Endothelial cell of umbilical vein (primary cell): ENCODE measurements around the gene BTBD18. TPM values are rescaled to one million over a fixed set of nuclear protein-coding genes. Genes with fewer than 3 reads are reported as not detected.

Source experiments
- BruUV-seq: library from RNA; stranded (reverse); fragments of 400-500 nt; replicated peaks from 2 replicates; lab custom pipeline; 2021; lab: Mats Ljungman, UMichigan
- CTCF ChIA-PET: fragments of 300-600, 350-600 bp; sonication (Branson Sonifier 250); formaldehyde crosslinking; loops from one replicate; lab custom pipeline; 2021; ENCODE audit warnings: antibody characterized with exemption, inconsistent platforms; lab: Charles Lee
- POLR2A ChIA-PET: fragments of 300-600, 350-600 bp; sonication (Branson Sonifier 250); formaldehyde crosslinking; loops from one replicate; lab custom pipeline; 2021; ENCODE audit warnings: antibody characterized with exemption, inconsistent platforms; lab: Charles Lee
- DNase-seq: peaks from one replicate; pipeline ENCODE4 v3.0.0-alpha.2; 2011; ENCODE audit warnings: low read depth, low spot score
- FAIRE-seq: peaks from 2 replicates; lab custom pipeline; 2011; peaks lifted over from hg19 to GRCh38; lab: Jason Lieb, UNC
- H2AFZ ChIP-seq: 2 replicates; pipeline ENCODE4 v1.6.0; 2012; ENCODE audit warnings: low read depth, low read length, control low read depth, inconsistent platforms
- H3K27ac ChIP-seq: 2 replicates; pipeline ENCODE4 v1.5.1; 2011; ENCODE audit warnings: low read depth, mild to moderate bottlenecking, control low read depth, low read length, moderate library complexity; ENCODE audit not compliant: insufficient read depth
- H3K27me3 ChIP-seq, 2 experiments: 2 replicates each; pipeline versions ENCODE4 v1.6.0 to v1.6.1; 2011; ENCODE audit warnings: low read length in 2 of 2, mixed read lengths in 1 of 2; ENCODE audit not compliant: control insufficient read depth in 2 of 2, insufficient read depth in 2 of 2
- H3K36me3 ChIP-seq, 2 experiments: 2 replicates in 1 of 2; 3 replicates in 1 of 2; pipeline ENCODE4 v1.5.1; 2011; ENCODE audit warnings: low read length in 2 of 2, mild to moderate bottlenecking in 1 of 2, moderate library complexity in 1 of 2; ENCODE audit not compliant: control insufficient read depth in 2 of 2, insufficient read depth in 2 of 2; ENCODE audit errors: extremely low read depth in 1 of 2
- H3K4me1 ChIP-seq: 3 replicates; pipeline ENCODE4 v1.5.1; 2011; ENCODE audit warnings: mild to moderate bottlenecking, low read length; ENCODE audit not compliant: control insufficient read depth, insufficient read depth; ENCODE audit errors: extremely low read depth
- H3K4me2 ChIP-seq: 2 replicates; pipeline ENCODE4 v1.6.1; 2011; ENCODE audit warnings: low read length, control low read depth, mixed read lengths; ENCODE audit not compliant: insufficient read depth
- H3K4me3 ChIP-seq, 3 experiments: fragments of 200-600 bp in 1 of 3; sonication (generic), shearing (Covaris generic) in 1 of 3; replicated peaks in 1 of 3; 2 replicates each; pipeline ENCODE4 v1.5.1; 2011 to 2016; ENCODE audit warnings: control low read depth in 3 of 3, low read length in 3 of 3, mild to moderate bottlenecking in 2 of 3, inconsistent platforms in 1 of 3, low read depth in 1 of 3, moderate library complexity in 1 of 3; ENCODE audit not compliant: insufficient read depth in 1 of 3
- H3K79me2 ChIP-seq: 2 replicates; pipeline ENCODE4 v1.6.0; 2012; ENCODE audit warnings: low read length, inconsistent platforms; ENCODE audit not compliant: control insufficient read depth, insufficient read depth
- H3K9ac ChIP-seq: replicated peaks from 2 replicates; pipeline ENCODE3; 2011; ENCODE audit warnings: low read length, control low read depth; ENCODE audit not compliant: insufficient read depth; ENCODE audit errors: extremely low read depth
- H3K9me1 ChIP-seq: replicated peaks from 3 replicates; pipeline ENCODE4 v1.6.0; 2011; ENCODE audit warnings: mild to moderate bottlenecking, low read length; ENCODE audit not compliant: control insufficient read depth, insufficient read depth; ENCODE audit errors: extremely low read depth
- H3K9me3 ChIP-seq: replicated peaks from 2 replicates; pipeline ENCODE4 v1.5.1; 2012; ENCODE audit warnings: low read length, inconsistent platforms; ENCODE audit not compliant: control insufficient read depth, insufficient read depth
- H4K20me1 ChIP-seq: replicated peaks from 2 replicates; pipeline ENCODE3; 2011; ENCODE audit warnings: mild to moderate bottlenecking, low read length; ENCODE audit not compliant: control insufficient read depth, insufficient read depth; ENCODE audit errors: extremely low read depth
- GATA2 ChIP-seq: IDR thresholded peaks from 2 replicates; pipeline ENCODE4 v1.7.0; 2011; ENCODE audit warnings: low read depth, mild to moderate bottlenecking, moderate library complexity, mixed read lengths, low read length; ENCODE audit not compliant: insufficient read length, insufficient read depth
- JUN ChIP-seq: IDR thresholded peaks from 2 replicates; pipeline ENCODE4 v1.6.1; 2011; ENCODE audit warnings: borderline replicate concordance, low read depth; ENCODE audit not compliant: insufficient read length, insufficient read depth
- POLR2AphosphoS5 ChIP-seq: IDR thresholded peaks from 2 replicates; pipeline ENCODE4 v1.6.1; 2012; ENCODE audit warnings: low read depth, mild to moderate bottlenecking, control low read depth, low read length, moderate library complexity; ENCODE audit not compliant: insufficient read depth
- dilution Hi-C: fragments of 300-500 bp; cut with MboI; formaldehyde crosslinking; loops from one replicate; pipeline ENCODE4 v1.15.0; 2019; ENCODE audit warnings: low sequenced_read_pairs; ENCODE audit not compliant: extremely low pct_ligation_motif_present
- intact Hi-C: fragments of 100-400 bp; cut with micrococcal nuclease; formaldehyde crosslinking; loops from one replicate; pipeline ENCODE4 v1.10.0; 2022
- polyA plus RNA-seq, 4 experiments: library from polyadenylated mRNA; depleted of rRNA in 3 of 4; stranded (reverse) in 3 of 4; unstranded in 1 of 4; fragments of >200 nt; gene quantifications; 2 replicates each; pipeline versions ENCODE4 v1.2.1 to v1.2.3, GENCODE V29; 2011 to 2012; ENCODE audit warnings: missing spikeins in 1 of 4
- total RNA-seq: library from RNA; stranded (reverse); gene quantifications from 2 replicates; pipeline ENCODE4 v1.2.3, GENCODE V29; 2021
- TF ChIP-seq, protein P1 (sequence below): IDR thresholded peaks from 2 replicates; pipeline ENCODE4 v1.6.1; 2011; ENCODE audit not compliant: insufficient read depth, insufficient read length

Gene BTBD18
- total and polyA plus RNA-seq, 2 donors (not counting 3 experiments of a cell fraction or from before 2014, with no cell fraction given), result not detected

- ChIA-PET POLR2A (interaction anchor here (1.2 kb wide), 1 partner anchor 15 kb away, joined by 7 read pairs; no protein-coding TSS in a partner anchor), CTCF (interaction anchor here (1.4 to 2.4 kb wide), 3 partner anchors 8 to 42 kb away, joined by 4 to 13 read pairs (median 6); partner anchors contain the start of gene BTBD18)
- Histone ChIP-seq H3K36me3 (peaks cover 14 to 16% of the 10 kb centered on the region in 2 experiments), H3K79me2 (peaks cover 88% of the 10 kb centered on the region), H3K9me1 (no peaks in the 10 kb centered on the region), H3K4me1 (peaks cover 33% of the 10 kb centered on the region), H3K27me3 (no peaks in the 10 kb centered on the region), H4K20me1 (peaks cover 4% of the 10 kb centered on the region), H3K9ac (no peak overlapping the region), H3K4me3 (no peak overlapping the region), H3K9me3 (no peaks in the 10 kb centered on the region), H3K4me2 (peak overlapping the region; percentile 41), H2AFZ (no peak overlapping the region), H3K27ac (no peak overlapping the region)
- intact Hi-C loops (loop anchor here (1.0 to 2.0 kb wide), 2 partner anchors 14 to 32 kb away; partner anchors contain the start of gene CTNND1), dilution Hi-C loops (no loop called here)
- FAIRE-seq, result peak; percentile 86
- DNase-seq, result peak; percentile 58
- TF ChIP-seq JUN (no peak), POLR2AphosphoS5 (peak; percentile 27)
- no TSS peak for BruUV-seq
Measured at GRCh38 chr11:57792870-57793269, 41.3 kb upstream of the BTBD18 start.

DNA sequence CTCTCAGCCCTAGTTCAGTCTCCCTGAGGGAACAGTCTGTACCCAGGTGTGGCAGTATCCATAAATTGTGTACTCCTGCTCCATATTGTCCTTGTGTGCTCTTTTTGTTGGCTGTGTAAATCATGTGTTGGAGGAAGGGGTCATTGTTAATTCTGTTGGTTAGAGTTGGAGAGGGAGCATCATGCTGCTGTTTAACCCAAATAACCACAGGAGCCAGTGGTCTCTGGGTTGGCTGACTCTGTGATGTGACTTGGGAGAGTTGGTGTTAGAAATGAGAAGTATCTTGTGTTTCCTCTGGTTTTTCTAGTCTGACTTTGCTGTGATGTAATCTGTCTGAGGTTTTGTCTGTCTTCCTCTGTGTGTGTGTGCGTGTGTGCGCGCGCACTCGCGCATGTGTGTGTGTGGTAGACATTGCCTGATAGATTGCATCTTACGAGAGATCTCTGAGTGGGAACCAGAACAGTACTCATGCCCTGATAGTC is 40.5 kb upstream of the BTBD18 start:
- ChIA-PET CTCF (interaction anchor here (0.7 to 2.4 kb wide), 6 partner anchors 9 to 43 kb away, joined by 3 to 13 read pairs (median 5); partner anchors contain the start of gene BTBD18), POLR2A (interaction anchor here (1.2 kb wide), 1 partner anchor 14 kb away, joined by 7 read pairs; no protein-coding TSS in a partner anchor)
- Histone ChIP-seq H4K20me1 (peaks cover 9% of the 10 kb centered on the region), H3K4me1 (peaks cover 33% of the 10 kb centered on the region), H3K4me3 (no peak overlapping the region), H3K9ac (no peak overlapping the region), H3K4me2 (peak overlapping the region; percentile 41), H3K27me3 (no peaks in the 10 kb centered on the region), H3K36me3 (peaks cover 14 to 16% of the 10 kb centered on the region in 2 experiments), H3K27ac (peak overlapping the region; percentile 55), H2AFZ (no peak overlapping the region), H3K9me3 (no peaks in the 10 kb centered on the region), H3K79me2 (peaks cover 93% of the 10 kb centered on the region), H3K9me1 (no peaks in the 10 kb centered on the region)
- intact Hi-C loops (loop anchor here (2.0 kb wide), 1 partner anchor 13 kb away; no protein-coding TSS in a partner anchor), dilution Hi-C loops (no loop called here)
- TF ChIP-seq, protein P1, sequence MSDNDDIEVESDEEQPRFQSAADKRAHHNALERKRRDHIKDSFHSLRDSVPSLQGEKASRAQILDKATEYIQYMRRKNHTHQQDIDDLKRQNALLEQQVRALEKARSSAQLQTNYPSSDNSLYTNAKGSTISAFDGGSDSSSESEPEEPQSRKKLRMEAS, result no peak
- TF ChIP-seq GATA2, result peak; percentile 30
- TF ChIP-seq JUN, result no peak
- no TSS peak for BruUV-seq
- DNase-seq, result peak; percentile 46
- no peak for FAIRE-seq
